NB4 (cell line): ENCODE data around the gene DENND5B.

ENCODE experiments used
- CTCF ChIP-seq: IDR thresholded peaks from one replicate; pipeline ENCODE4 v1.5.1; 2012; ENCODE audit warnings: low read depth, low read length
- POLR2A ChIP-seq: IDR thresholded peaks from 2 replicates; pipeline ENCODE4 v1.6.1; 2011; ENCODE audit warnings: mild to moderate bottlenecking; ENCODE audit not compliant: insufficient read length; ENCODE audit errors: extremely low read depth

- no peak for TF ChIP-seq CTCF
- no peak for TF ChIP-seq POLR2A
These were observed 32.4 kb downstream of the DENND5B start for GRCh38 chr12:31558521-31558920.
